ENCODE results near the gene HSPH1. TPM values are rescaled to one million over a fixed set of nuclear protein-coding genes. Genes with fewer than 3 reads are reported as not detected.

Gene HSPH1
- polyA plus RNA-seq, 1 experiment: 88.6 TPM

GRCh38 chr13:31096654-31097302 lies 64.9 kb downstream of the HSPH1 start:
- no peak for DNase-seq (ENCODE audit: low read depth, low spot score)
- peaks cover 35% of the 10 kb centered on the region for H3K27me3 ChIP-seq (ENCODE audit: control insufficient read depth, insufficient read depth, low read length)
- ChIA-PET CTCF (no interaction called here), POLR2A (no interaction called here)
- TF ChIP-seq, protein P1, sequence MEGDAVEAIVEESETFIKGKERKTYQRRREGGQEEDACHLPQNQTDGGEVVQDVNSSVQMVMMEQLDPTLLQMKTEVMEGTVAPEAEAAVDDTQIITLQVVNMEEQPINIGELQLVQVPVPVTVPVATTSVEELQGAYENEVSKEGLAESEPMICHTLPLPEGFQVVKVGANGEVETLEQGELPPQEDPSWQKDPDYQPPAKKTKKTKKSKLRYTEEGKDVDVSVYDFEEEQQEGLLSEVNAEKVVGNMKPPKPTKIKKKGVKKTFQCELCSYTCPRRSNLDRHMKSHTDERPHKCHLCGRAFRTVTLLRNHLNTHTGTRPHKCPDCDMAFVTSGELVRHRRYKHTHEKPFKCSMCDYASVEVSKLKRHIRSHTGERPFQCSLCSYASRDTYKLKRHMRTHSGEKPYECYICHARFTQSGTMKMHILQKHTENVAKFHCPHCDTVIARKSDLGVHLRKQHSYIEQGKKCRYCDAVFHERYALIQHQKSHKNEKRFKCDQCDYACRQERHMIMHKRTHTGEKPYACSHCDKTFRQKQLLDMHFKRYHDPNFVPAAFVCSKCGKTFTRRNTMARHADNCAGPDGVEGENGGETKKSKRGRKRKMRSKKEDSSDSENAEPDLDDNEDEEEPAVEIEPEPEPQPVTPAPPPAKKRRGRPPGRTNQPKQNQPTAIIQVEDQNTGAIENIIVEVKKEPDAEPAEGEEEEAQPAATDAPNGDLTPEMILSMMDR (IDR thresholded peaks at IDR 0.05; ENCODE audit: low read depth, low read length): no peak
- H3K9me3 ChIP-seq (ENCODE audit: control insufficient read depth, insufficient read depth, low read length): no peaks in the 10 kb centered on the region; the same call in 1 of the 2 replicates
- no peak overlapping the region for H3K4me3 ChIP-seq (ENCODE audit: low read depth, low read length)
- H3K27ac ChIP-seq (ENCODE audit: low read depth, low read length): no peak overlapping the region

GRCh38 chr13:31094331-31095015 lies 67.2 kb downstream of the HSPH1 start:
- ChIA-PET POLR2A (no interaction called here), CTCF (no interaction called here)
- H3K9me3 ChIP-seq (ENCODE audit: control insufficient read depth, insufficient read depth, low read length): no peaks in the 10 kb centered on the region; the same call in 1 of the 2 replicates
- no peak overlapping the region for H3K4me3 ChIP-seq (ENCODE audit: low read depth, low read length)
- H3K27ac ChIP-seq (ENCODE audit: low read depth, low read length): no peak overlapping the region
- H3K27me3 ChIP-seq (ENCODE audit: control insufficient read depth, insufficient read depth, low read length): peaks cover 24% of the 10 kb centered on the region
- TF ChIP-seq, protein P1 (IDR thresholded peaks at IDR 0.05; ENCODE audit: low read depth, low read length): no peak
- no peak for DNase-seq (ENCODE audit: low read depth, low spot score)

DNA sequence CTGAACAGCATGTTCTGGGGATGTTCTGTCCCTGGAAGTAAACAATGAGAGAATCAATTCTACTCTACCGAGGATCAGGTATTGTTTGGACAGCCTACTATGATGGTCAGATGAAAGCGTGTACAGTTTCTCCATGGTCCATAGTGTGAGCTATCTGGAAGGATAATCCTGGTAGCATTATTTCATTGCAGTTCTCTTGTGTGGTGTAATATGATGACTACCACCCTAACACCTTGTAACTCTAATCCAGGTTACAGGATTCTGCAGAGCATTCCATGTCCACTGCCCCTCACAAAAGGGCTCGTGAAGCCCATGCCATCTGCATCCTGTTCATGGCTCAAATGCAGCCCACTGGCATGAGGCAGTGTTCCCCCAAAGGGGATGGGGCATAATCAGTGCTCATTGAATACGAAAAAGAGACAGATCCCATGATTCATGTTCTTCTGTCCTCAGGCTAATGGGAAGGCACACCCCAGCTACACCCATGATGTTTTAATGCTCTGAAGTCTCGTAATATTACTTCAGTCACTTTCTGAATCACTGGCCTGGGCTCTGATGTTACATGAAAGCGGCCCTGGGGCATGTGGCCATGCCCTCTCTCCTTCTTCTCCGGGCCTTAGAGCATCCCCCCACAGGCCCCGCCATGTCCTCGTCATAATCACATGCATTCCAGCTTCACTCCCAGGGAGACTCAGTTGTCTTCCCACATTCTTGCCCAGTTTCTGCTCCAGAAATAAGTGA lies 68.4 kb downstream of the HSPH1 start:
- Histone ChIP-seq H3K9me3 (ENCODE audit: control insufficient read depth, insufficient read depth, low read length) (no peaks in the 10 kb centered on the region; the same call in 1 of the 2 replicates), H3K27ac (ENCODE audit: low read depth, low read length) (no peak overlapping the region), H3K27me3 (ENCODE audit: control insufficient read depth, insufficient read depth, low read length) (peaks cover 19% of the 10 kb centered on the region), H3K4me3 (ENCODE audit: low read depth, low read length) (no peak overlapping the region)
- no peak for DNase-seq (ENCODE audit: low read depth, low spot score)
- TF ChIP-seq, protein P1 (IDR thresholded peaks at IDR 0.05; ENCODE audit: low read depth, low read length): no peak
- CTCF ChIA-PET: no interaction called here
- POLR2A ChIA-PET: no interaction called here

DNA sequence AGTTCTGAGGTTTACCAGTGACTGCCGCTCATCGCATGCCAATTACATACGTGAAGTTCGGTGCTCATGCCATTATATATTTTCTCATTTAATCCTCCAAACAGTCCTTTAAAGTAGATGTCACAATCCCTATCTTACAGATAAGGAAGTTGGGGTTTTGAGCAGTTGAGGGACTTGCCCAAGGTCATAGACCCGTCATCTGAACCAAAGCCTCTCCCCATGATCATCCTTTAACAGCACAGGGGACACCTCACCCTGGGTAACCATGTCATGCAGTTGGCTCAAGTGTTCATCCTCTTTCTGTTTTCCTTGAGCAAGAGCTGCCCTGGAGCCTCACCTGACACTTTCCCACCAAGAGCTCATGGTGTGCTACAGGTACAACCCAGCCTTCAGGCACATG lies 69.1 kb downstream of the HSPH1 start:
- POLR2A ChIA-PET: no interaction called here

More for the DNA sequence above, 69.1 kb downstream of the HSPH1 start:
- peaks cover 19% of the 10 kb centered on the region for H3K27me3 ChIP-seq (ENCODE audit: control insufficient read depth, insufficient read depth, low read length)
- no peak overlapping the region for H3K27ac ChIP-seq (ENCODE audit: low read depth, low read length)
- no peak for DNase-seq (ENCODE audit: low read depth, low spot score)
- H3K4me3 ChIP-seq (ENCODE audit: low read depth, low read length): no peak overlapping the region
- TF ChIP-seq, protein P1 (IDR thresholded peaks at IDR 0.05; ENCODE audit: low read depth, low read length): no peak
- CTCF ChIA-PET: interaction anchor here (0.6 kb wide), 1 partner anchor 285 kb away, joined by 7 read pairs; no protein-coding TSS in a partner anchor
- H3K9me3 ChIP-seq (ENCODE audit: control insufficient read depth, insufficient read depth, low read length): no peaks in the 10 kb centered on the region; the same call in 1 of the 2 replicates

All from AG04450 (cell line).